Suprapubic skin (tissue), 4 donors: Measurements from ENCODE around the gene COL6A3.

ENCODE experiments used
- CTCF ChIP-seq, 2 donors: fragments of 200-600 bp in 1 of 2; fragments of 450-650 bp in 1 of 2; sonication (generic) in 1 of 2; IDR thresholded peaks; one replicate each; pipeline ENCODE4 v1.5.1; 2016 to 2019; ENCODE audit warnings: antibody characterized with exemption in 2 of 2, mild to moderate bottlenecking in 1 of 2, moderate library complexity in 1 of 2
- EP300 ChIP-seq: sonication (generic); formaldehyde crosslinking; IDR thresholded peaks from one replicate; pipeline ENCODE4 v1.6.1; 2017; ENCODE audit warnings: antibody characterized with exemption
- POLR2AphosphoS5 ChIP-seq, 3 donors: sonication (generic); formaldehyde crosslinking; IDR thresholded peaks; one replicate each; pipeline ENCODE4 v1.6.1; 2017; ENCODE audit warnings: antibody characterized with exemption in 3 of 3

- TF ChIP-seq POLR2AphosphoS5 (IDR thresholded peaks at IDR 0.05): no peak
- no peak for TF ChIP-seq EP300
- TF ChIP-seq CTCF (IDR thresholded peaks at IDR 0.05): no peak
Measured at GRCh38 chr2:237294460-237294859, 119.5 kb downstream of the COL6A3 start.
